HEK293 (cell line): Measurements from ENCODE around the gene CABLES2.

Source experiments
- CTCF ChIA-PET: fragments of 350-600 bp; formaldehyde crosslinking; extraction: SDS; loops from one replicate; lab custom pipeline; 2021; ENCODE audit warnings: antibody characterized with exemption; lab: Yijun Ruan, JAX
- POLR2A ChIA-PET: fragments of 300-600 bp; formaldehyde crosslinking; extraction: SDS; loops from one replicate; lab custom pipeline; 2020; ENCODE audit warnings: antibody characterized with exemption, inconsistent platforms; lab: Yijun Ruan, JAX
- H3K27ac ChIP-seq: fragments of 200-500 bp; sonication (Bioruptor generic); 2 replicates; pipeline ENCODE4 v1.5.1; 2014; ENCODE audit warnings: low read depth, low read length, control low read depth, inconsistent platforms; ENCODE audit errors: extremely low read depth
- H3K36me3 ChIP-seq, 2 experiments: fragments of 200-500 bp in 1 of 2; sonication (Bioruptor generic) in 1 of 2; 1 replicate in 1 of 2; 2 replicates in 1 of 2; pipeline ENCODE4 v1.5.1; 2014 to 2017; ENCODE audit warnings: inconsistent platforms in 2 of 2, low read length in 2 of 2; ENCODE audit not compliant: control insufficient read depth in 2 of 2, insufficient read depth in 1 of 2
- H3K4me1 ChIP-seq: fragments of 200-500 bp; sonication (Bioruptor generic); 2 replicates; pipeline ENCODE4 v1.5.1; 2014; ENCODE audit warnings: mild to moderate bottlenecking, low read length, inconsistent platforms; ENCODE audit not compliant: control insufficient read depth, insufficient read depth
- H3K4me3 ChIP-seq: 2 replicates; pipeline ENCODE4 v1.5.1; 2011; ENCODE audit warnings: low read depth, mild to moderate bottlenecking, control low read depth, low read length, moderate library complexity
- H3K9me3 ChIP-seq: fragments of 200-500 bp; sonication (Bioruptor generic); 2 replicates; pipeline ENCODE4 v1.5.1; 2014; ENCODE audit warnings: low read depth, low read length, inconsistent platforms; ENCODE audit not compliant: control insufficient read depth, insufficient read depth
- EGR2 ChIP-seq: fragments of 450-650 bp; formaldehyde crosslinking; IDR thresholded peaks from 2 replicates; pipeline ENCODE4 v1.5.1; 2016; ENCODE audit warnings: low read depth, missing biosample characterization, missing genetic modification characterization
- FEZF1 ChIP-seq: fragments of 450-650 bp; formaldehyde crosslinking; IDR thresholded peaks from 2 replicates; pipeline ENCODE4 v1.5.1; 2016; ENCODE audit warnings: missing biosample characterization, missing genetic modification characterization
- HOXD13 ChIP-seq: sonication (generic); formaldehyde crosslinking; IDR thresholded peaks from 2 replicates; pipeline ENCODE4 v1.8.0; 2022; ENCODE audit warnings: missing genetic modification reagents, borderline replicate concordance
- ZBTB1 ChIP-seq: fragments of 450-650 bp; formaldehyde crosslinking; IDR thresholded peaks from 2 replicates; pipeline ENCODE4 v1.5.1; 2016; ENCODE audit warnings: missing biosample characterization, missing genetic modification characterization
- ZBTB11 ChIP-seq: fragments of 450-650 bp; formaldehyde crosslinking; conservative IDR thresholded peaks from 2 replicates; pipeline ENCODE4 v1.5.1; 2016; ENCODE audit warnings: low read depth, missing biosample characterization, missing genetic modification characterization
- ZNF114 ChIP-seq: fragments of 450-650 bp; formaldehyde crosslinking; IDR thresholded peaks from 2 replicates; pipeline ENCODE4 v1.5.0; 2017; ENCODE audit warnings: missing biosample characterization, missing genetic modification characterization
- ZNF138 ChIP-seq: fragments of 450-650 bp; formaldehyde crosslinking; IDR thresholded peaks from 2 replicates; pipeline ENCODE4 v1.5.1; 2016; ENCODE audit warnings: missing biosample characterization, missing genetic modification characterization, borderline replicate concordance
- ZNF157 ChIP-seq: fragments of 450-650 bp; formaldehyde crosslinking; IDR thresholded peaks from 2 replicates; pipeline ENCODE4 v1.5.1; 2016; ENCODE audit warnings: missing biosample characterization, missing genetic modification characterization
- ZNF280C ChIP-seq: fragments of 450-650 bp; formaldehyde crosslinking; IDR thresholded peaks from 2 replicates; pipeline ENCODE4 v1.5.1; 2016; ENCODE audit warnings: missing biosample characterization, missing genetic modification characterization
- ZNF280D ChIP-seq: fragments of 450-650 bp; formaldehyde crosslinking; IDR thresholded peaks from 2 replicates; pipeline ENCODE4 v1.5.1; 2016; ENCODE audit warnings: missing biosample characterization, missing genetic modification characterization
- ZNF350 ChIP-seq: fragments of 450-650 bp; formaldehyde crosslinking; IDR thresholded peaks from 2 replicates; pipeline ENCODE4 v1.5.0; 2017; ENCODE audit warnings: missing biosample characterization, mild to moderate bottlenecking, missing genetic modification characterization
- ZNF518A ChIP-seq: fragments of 450-650 bp; formaldehyde crosslinking; conservative IDR thresholded peaks from 2 replicates; pipeline ENCODE4 v1.5.1; 2016; ENCODE audit warnings: low read depth, missing biosample characterization, missing genetic modification characterization
- ZNF549 ChIP-seq: fragments of 450-650 bp; IDR thresholded peaks from 2 replicates; pipeline ENCODE4 v1.5.1; 2018; ENCODE audit warnings: missing biosample characterization, missing genetic modification characterization, mild to moderate bottlenecking, inconsistent platforms, moderate library complexity
- ZNF555 ChIP-seq: fragments of 450-650 bp; formaldehyde crosslinking; conservative IDR thresholded peaks from 2 replicates; pipeline ENCODE4 v1.5.1; 2017; ENCODE audit warnings: missing biosample characterization, mild to moderate bottlenecking, missing genetic modification characterization, inconsistent platforms
- ZNF558 ChIP-seq: fragments of 450-650 bp; formaldehyde crosslinking; IDR thresholded peaks from 2 replicates; pipeline ENCODE4 v1.5.1; 2016; ENCODE audit warnings: missing biosample characterization, missing genetic modification characterization
- ZNF701 ChIP-seq: fragments of 450-650 bp; formaldehyde crosslinking; IDR thresholded peaks from 2 replicates; pipeline ENCODE4 v1.5.1; 2016; ENCODE audit warnings: missing biosample characterization, missing genetic modification characterization
- ZNF776 ChIP-seq: fragments of 450-650 bp; formaldehyde crosslinking; IDR thresholded peaks from 2 replicates; pipeline ENCODE4 v1.5.0; 2017; ENCODE audit warnings: missing biosample characterization, missing genetic modification characterization, borderline replicate concordance
- ZNF830 ChIP-seq: fragments of 450-650 bp; IDR thresholded peaks from 2 replicates; pipeline ENCODE4 v1.5.0; 2018; ENCODE audit warnings: missing biosample characterization, missing genetic modification characterization, low read depth, mild to moderate bottlenecking, moderate library complexity
- ZSCAN23 ChIP-seq: fragments of 450-650 bp; formaldehyde crosslinking; IDR thresholded peaks from 2 replicates; pipeline ENCODE4 v1.5.1; 2016; ENCODE audit warnings: missing biosample characterization, missing genetic modification characterization

CABLES2 gene

GRCh38 chr20:62404761-62405107, 2.4 kb downstream of the CABLES2 start:
- Histone ChIP-seq H3K27ac (no peak overlapping the region), H3K4me1 (peaks cover 2% of the 10 kb centered on the region; the same call in 1 of the 2 replicates)
- no peak for TF ChIP-seq ZNF518A (tag by site-specific recombination)
- no peak for TF ChIP-seq ZBTB1 (tag by site-specific recombination)
- no peak for TF ChIP-seq ZNF830 (tag by site-specific recombination)
- no peak for TF ChIP-seq ZNF701 (tag by site-specific recombination)
- no peak for TF ChIP-seq ZNF280D (tag by site-specific recombination)
- TF ChIP-seq FEZF1 (tag by site-specific recombination): no peak
- no peak for TF ChIP-seq ZNF114 (tag by site-specific recombination)
- TF ChIP-seq ZNF549 (tag by site-specific recombination): no peak
- TF ChIP-seq ZNF776 (tag by site-specific recombination): no peak
- no peak for TF ChIP-seq ZNF350 (tag by site-specific recombination)
- no peak for TF ChIP-seq ZNF138
- no peak for TF ChIP-seq ZSCAN23 (tag by site-specific recombination)
- no peak for TF ChIP-seq HOXD13
- no peak for TF ChIP-seq EGR2 (tag by site-specific recombination)
- no peak for TF ChIP-seq ZBTB11 (tag by site-specific recombination)
- TF ChIP-seq ZNF558 (tag by site-specific recombination): no peak
- no peak for TF ChIP-seq ZNF555 (tag by site-specific recombination)
- TF ChIP-seq ZNF157 (tag by site-specific recombination): no peak
- TF ChIP-seq ZNF280C (tag by site-specific recombination): no peak

More at GRCh38 chr20:62404761-62405107, 2.4 kb downstream of the CABLES2 start:
- no peak overlapping the region for H3K4me3 ChIP-seq
- CTCF ChIA-PET: no interaction called here
- no peaks in the 10 kb centered on the region for H3K9me3 ChIP-seq
- POLR2A ChIA-PET: no interaction called here
- H3K36me3 ChIP-seq: peaks cover 0 to 42% of the 10 kb centered on the region in 2 experiments; a peak in 1 of 3 replicates
